ENCODE data around the gene ANKS4B. TPM values are rescaled to one million over a fixed set of nuclear protein-coding genes. Genes with fewer than 3 reads are reported as not detected.
"Not testable (repeated sequence)": the region's sequence is repeated elsewhere in the genome, so short reads cannot be mapped to it uniquely, and the experiment has no call there.

The ANKS4B gene
- total and polyA plus RNA-seq, 2 of the 8 experiments (the other 6 are each of a cell fraction or from before 2014, with no cell fraction given): 0.06 to 0.15 TPM

- no peak for TF ChIP-seq KDM1A (IDR thresholded peaks at IDR 0.05; ENCODE audit: borderline replicate concordance, low read length)
Observed at GRCh38 chr16:21272253-21272652, 38.8 kb downstream of the ANKS4B start (continued).

GRCh38 chr16:21272763-21273162 is 39.3 kb downstream of the ANKS4B start:
- H3K4ac ChIP-seq (replicated peaks; ENCODE audit: insufficient read length, low read depth, low read length); H3K4me1 ChIP-seq (replicated peaks in 1 of 4; ENCODE audit: control insufficient read depth in 3 of 4, insufficient read depth in 4 of 4, low read length in 3 of 4); H3K79me1 ChIP-seq (ENCODE audit: low read depth, low read length); H2AFZ ChIP-seq (ENCODE audit: low read length); H4K91ac ChIP-seq (replicated peaks; ENCODE audit: insufficient read length, low read length); H2BK20ac ChIP-seq (ENCODE audit: low read length); H3K27ac ChIP-seq (ENCODE audit: low read depth, low read length); H3K4me2 ChIP-seq (ENCODE audit: insufficient read depth in 1 of 2, low read depth in 2 of 2, low read length in 2 of 2); H3K4me3 ChIP-seq (ENCODE audit: extremely low read depth in 1 of 4, insufficient read depth in 2 of 4, low read depth in 3 of 4, low read length in 4 of 4); H4K5ac ChIP-seq (ENCODE audit: insufficient read length, low read depth, low read length); H3K9ac ChIP-seq (replicated peaks in 1 of 4; ENCODE audit: extremely low read depth in 1 of 4, low read depth in 3 of 4, low read length in 3 of 4); H3K79me2 ChIP-seq (ENCODE audit: control insufficient read depth in 1 of 2, insufficient read depth in 2 of 2, low read length in 2 of 2); H3K23me2 ChIP-seq (ENCODE audit: low read depth, low read length); H4K20me1 ChIP-seq (replicated peaks in 1 of 2; ENCODE audit: control insufficient read depth in 1 of 2, insufficient read depth in 2 of 2, low read length in 2 of 2); H4K8ac ChIP-seq (ENCODE audit: extremely low read depth, insufficient read depth, low read length); H2AK5ac ChIP-seq (ENCODE audit: low read depth, low read length); H3K27me3 ChIP-seq (replicated peaks in 1 of 4; ENCODE audit: control insufficient read depth in 3 of 4, extremely low read depth in 1 of 4, insufficient read depth in 3 of 4, low read length in 3 of 4); H3K14ac ChIP-seq (ENCODE audit: insufficient read length); FAIRE-seq; H2BK120ac ChIP-seq (replicated peaks; ENCODE audit: low read depth, low read length); H2BK12ac ChIP-seq (ENCODE audit: low read depth, low read length); H2BK5ac ChIP-seq (ENCODE audit: low read depth, low read length); H3K9me3 ChIP-seq (ENCODE audit: insufficient read depth in 2 of 2, low read depth in 1 of 2, low read length in 1 of 2); H2BK15ac ChIP-seq (ENCODE audit: low read length); H3K36me3 ChIP-seq (ENCODE audit: control insufficient read depth in 2 of 4, insufficient read depth in 4 of 4, low read length in 3 of 4); H3K18ac ChIP-seq (ENCODE audit: extremely low read depth, low read length); H3K56ac ChIP-seq (replicated peaks; ENCODE audit: insufficient read length, low read depth, low read length); H3K23ac ChIP-seq (ENCODE audit: insufficient read length): not testable (repeated sequence)
- ChIA-PET POLR2A (ENCODE audit: partially characterized antibody) (interaction anchor here (1.3 kb wide), 1 partner anchor 10 kb away, joined by 4 read pairs; no protein-coding TSS in a partner anchor), CTCF (ENCODE audit: partially characterized antibody) (interaction anchor here (0.7 to 1.4 kb wide), 4 partner anchors 30 to 84 kb away, joined by 3 to 4 read pairs (median 3); no protein-coding TSS in a partner anchor)
- peak in 1 of 2 experiments; percentile 17 for DNase-seq (ENCODE audit: low read depth in 1 of 2, low spot score in 2 of 2)
- WGBS, 2 experiments (ENCODE audit: extremely low coverage in 1 of 2, insufficient coverage in 1 of 2, insufficient read length in 1 of 2, insufficient replicate concordance in 2 of 2, low coverage in 1 of 2, low lambda C conversion rate in 2 of 2, missing lambda C conversion rate in 1 of 2): 97% methylated on average over 3 of the region's 3 CpGs; no CpG with 5 or more reads in 1 of the 2 experiments

Data from H1 (cell line).